GM12873 (cell line): Measurements from ENCODE around the gene FARP2.

Source experiments
- TF ChIP-seq, protein P1 (sequence below): IDR thresholded peaks from 2 replicates; pipeline ENCODE4 v1.5.1; 2012; ENCODE audit warnings: low read depth, mild to moderate bottlenecking, moderate library complexity, low read length, control low read depth; ENCODE audit not compliant: insufficient read depth; ENCODE audit errors: missing control alignments

FARP2 gene, protein sequence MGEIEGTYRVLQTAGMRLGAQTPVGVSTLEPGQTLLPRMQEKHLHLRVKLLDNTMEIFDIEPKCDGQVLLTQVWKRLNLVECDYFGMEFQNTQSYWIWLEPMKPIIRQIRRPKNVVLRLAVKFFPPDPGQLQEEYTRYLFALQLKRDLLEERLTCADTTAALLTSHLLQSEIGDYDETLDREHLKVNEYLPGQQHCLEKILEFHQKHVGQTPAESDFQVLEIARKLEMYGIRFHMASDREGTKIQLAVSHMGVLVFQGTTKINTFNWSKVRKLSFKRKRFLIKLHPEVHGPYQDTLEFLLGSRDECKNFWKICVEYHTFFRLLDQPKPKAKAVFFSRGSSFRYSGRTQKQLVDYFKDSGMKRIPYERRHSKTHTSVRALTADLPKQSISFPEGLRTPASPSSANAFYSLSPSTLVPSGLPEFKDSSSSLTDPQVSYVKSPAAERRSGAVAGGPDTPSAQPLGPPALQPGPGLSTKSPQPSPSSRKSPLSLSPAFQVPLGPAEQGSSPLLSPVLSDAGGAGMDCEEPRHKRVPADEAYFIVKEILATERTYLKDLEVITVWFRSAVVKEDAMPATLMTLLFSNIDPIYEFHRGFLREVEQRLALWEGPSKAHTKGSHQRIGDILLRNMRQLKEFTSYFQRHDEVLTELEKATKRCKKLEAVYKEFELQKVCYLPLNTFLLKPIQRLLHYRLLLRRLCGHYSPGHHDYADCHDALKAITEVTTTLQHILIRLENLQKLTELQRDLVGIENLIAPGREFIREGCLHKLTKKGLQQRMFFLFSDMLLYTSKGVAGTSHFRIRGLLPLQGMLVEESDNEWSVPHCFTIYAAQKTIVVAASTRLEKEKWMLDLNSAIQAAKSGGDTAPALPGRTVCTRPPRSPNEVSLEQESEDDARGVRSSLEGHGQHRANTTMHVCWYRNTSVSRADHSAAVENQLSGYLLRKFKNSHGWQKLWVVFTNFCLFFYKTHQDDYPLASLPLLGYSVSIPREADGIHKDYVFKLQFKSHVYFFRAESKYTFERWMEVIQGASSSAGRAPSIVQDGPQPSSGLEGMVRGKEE

DNA sequence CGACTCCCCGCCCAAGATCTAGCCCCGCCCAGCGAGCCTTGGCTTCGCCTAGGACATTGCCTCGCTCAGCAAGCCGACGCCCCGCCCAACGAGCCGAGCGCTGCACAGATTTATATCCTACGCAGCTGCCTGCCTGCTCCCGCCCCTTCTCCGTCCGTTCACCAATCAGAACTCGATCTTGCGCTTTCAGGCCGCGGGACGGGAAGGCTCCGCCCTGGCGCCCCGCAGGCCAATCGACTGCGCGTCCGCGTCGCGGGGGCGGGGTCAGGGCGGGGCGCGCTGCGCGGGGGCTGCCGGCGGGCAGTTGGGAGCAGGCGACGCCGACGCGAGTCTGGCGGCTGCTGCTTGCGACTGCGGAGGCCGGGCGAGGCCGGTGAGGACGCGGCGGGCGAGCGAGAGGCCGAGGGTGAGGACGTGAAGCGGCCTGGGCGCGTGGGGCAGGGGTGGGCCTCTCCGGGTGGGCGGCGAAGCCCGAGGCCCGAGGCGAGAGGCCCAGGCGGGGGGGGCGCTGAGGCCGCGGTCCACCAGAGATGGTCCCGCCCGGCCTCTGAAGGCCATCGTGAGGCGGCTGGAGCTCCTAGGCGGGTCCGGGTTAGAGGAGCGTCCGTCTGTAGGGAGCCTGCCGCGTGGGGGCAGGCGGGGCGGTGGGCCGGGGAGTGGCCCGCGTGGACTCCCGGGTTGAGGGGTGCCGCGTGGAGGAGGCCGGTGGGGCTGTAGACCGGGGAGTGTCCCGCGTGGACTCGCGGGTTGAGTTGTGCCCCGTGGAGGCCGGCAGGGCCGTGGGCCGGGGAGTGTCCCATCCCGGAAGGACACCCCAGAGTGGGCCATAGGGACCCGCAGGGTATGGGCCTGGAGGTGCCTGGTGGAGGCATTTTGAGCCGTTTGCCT, at the start of gene FARP2:
FARP2 (plus strand) TSS at position 303 of the 888 bp plus-strand sequence. CDS start 16,823 bp downstream, outside the sequence.
- TF ChIP-seq, protein P1, sequence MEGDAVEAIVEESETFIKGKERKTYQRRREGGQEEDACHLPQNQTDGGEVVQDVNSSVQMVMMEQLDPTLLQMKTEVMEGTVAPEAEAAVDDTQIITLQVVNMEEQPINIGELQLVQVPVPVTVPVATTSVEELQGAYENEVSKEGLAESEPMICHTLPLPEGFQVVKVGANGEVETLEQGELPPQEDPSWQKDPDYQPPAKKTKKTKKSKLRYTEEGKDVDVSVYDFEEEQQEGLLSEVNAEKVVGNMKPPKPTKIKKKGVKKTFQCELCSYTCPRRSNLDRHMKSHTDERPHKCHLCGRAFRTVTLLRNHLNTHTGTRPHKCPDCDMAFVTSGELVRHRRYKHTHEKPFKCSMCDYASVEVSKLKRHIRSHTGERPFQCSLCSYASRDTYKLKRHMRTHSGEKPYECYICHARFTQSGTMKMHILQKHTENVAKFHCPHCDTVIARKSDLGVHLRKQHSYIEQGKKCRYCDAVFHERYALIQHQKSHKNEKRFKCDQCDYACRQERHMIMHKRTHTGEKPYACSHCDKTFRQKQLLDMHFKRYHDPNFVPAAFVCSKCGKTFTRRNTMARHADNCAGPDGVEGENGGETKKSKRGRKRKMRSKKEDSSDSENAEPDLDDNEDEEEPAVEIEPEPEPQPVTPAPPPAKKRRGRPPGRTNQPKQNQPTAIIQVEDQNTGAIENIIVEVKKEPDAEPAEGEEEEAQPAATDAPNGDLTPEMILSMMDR, result no peak

DNA sequence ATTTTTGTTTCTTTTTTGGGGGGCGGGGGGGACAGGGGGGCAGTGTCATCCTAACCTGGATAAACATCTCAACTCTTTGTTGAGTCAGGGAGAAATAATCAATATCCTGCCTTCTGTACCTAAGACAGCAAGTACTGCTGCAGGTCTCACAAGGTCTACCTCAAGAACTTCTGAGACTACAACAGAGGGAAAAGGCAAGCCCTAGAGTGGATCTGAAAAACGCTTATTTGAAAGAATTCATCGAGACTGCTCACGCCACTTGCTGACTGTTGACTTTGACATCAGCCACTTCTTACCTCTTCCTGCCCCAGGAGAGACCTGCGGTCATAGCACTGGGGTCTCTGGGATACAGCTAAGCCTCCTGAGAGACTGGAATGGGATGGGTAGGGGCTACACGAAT, 49.0 kb upstream of the FARP2 start:
- TF ChIP-seq, protein P1, result no peak

DNA sequence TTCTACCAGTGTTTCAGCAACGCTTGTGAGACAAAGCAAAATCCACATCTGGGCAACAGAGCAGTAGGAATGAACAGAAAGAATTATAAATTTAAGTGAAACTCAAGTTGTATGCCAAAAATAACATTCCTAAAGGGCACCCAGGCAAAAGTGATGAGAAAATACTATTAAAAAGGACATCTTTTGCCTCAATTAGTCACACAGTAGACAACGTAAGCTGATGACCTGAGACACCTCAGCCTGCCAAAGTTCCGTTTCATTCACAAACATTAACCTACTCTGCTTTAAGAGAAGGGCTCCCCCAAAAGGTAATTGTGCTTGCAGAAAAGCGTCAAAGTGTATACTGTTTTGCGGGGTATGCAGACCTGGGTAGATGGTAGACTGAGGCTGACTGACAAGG, 47.8 kb upstream of the FARP2 start:
- TF ChIP-seq, protein P1, result no peak

DNA sequence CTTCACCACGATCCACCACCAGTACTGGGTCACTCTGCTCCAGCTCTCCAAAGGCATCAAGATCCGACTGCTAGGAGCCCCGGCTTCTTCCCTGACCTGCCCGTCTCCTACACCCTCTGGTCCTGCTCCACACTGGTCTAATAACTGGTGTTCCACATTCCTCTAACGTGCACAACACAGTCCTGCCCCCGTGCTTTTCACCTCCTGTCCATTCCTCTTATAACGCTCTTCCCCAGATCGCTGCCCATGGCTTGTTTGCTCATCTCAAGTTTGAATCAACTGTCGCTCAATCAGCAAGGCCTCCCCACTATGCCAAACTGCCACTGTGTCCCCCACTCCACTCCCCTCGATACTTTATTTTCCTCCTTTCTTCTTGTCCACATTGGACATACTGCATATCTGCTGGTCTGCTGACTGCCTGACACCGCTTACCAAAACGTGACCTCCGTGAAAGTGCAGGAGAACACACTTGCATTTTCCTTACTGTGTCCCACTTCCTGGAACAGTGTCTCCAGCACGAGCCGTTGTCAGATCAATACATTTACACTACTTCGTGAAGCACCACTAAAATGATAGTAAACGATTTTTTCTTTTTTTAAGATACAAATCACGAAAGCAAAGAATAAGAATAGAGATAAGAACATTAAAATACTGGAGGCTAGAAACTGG, 47.1 kb upstream of the FARP2 start:
- TF ChIP-seq, protein P1, result no peak

DNA sequence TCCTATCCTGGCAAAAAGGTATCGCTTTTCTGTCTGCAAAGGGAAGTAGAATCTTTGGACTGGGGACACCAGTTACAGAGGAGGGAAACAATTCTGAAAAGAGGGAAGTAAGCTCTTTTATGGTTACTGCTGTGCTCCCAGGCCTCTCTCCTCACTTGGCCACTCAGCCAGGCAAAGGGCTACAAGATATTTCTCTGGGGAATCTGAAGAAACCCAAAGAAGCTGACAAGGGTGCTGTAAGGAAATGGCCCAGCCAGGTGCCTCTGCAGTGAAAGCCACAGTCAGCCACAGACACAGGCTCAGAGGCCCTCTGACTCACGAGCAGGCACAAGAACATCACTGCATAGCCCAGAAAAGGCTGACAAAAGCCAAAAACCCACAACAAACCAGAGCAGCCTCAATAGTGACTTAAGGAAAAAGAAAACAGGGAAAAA, 46.4 kb upstream of the FARP2 start:
- TF ChIP-seq, protein P1, result no peak

DNA sequence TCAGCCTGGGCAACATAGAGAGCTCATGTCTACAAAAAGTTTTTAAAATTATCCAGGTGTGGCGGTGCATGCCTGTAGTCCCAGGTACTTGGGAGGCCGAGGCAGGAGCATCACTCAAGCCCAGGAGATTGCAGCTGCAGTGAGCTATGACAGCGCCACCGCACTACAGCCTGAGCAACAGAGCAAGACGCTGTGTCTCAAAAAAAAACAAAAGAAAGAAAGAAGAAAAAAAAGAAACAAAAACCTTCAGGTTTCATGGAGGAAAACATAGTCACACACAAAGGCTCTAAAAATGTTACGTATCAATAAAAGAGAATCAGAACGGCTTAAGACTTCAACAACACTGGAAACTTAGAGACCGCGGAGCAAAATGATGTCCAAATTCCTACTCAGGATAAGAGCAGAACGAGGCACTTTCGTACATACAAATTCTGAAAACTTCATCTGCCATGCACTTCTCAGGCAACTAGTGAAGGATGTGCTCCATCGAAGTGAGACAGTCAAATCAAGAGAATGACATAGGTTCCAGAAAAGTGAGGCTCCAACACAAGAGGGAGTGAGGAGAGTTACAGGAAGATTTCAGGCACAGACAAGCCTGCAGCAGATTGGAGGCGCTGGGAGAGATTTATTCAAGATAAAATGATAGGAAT, 45.0 kb upstream of the FARP2 start:
- TF ChIP-seq, protein P1, result no peak
